HS-5 (cell line): ENCODE results near the gene B3GAT3.
"Not testable (repeated sequence)": the region's sequence is repeated elsewhere in the genome, so short reads cannot be mapped to it uniquely, and the experiment has no call there.

Experiments used
- DNase-seq: peaks from one replicate; pipeline ENCODE4 v3.0.0-alpha.2; 2012; ENCODE audit warnings: low read depth

B3GAT3 gene

DNA sequence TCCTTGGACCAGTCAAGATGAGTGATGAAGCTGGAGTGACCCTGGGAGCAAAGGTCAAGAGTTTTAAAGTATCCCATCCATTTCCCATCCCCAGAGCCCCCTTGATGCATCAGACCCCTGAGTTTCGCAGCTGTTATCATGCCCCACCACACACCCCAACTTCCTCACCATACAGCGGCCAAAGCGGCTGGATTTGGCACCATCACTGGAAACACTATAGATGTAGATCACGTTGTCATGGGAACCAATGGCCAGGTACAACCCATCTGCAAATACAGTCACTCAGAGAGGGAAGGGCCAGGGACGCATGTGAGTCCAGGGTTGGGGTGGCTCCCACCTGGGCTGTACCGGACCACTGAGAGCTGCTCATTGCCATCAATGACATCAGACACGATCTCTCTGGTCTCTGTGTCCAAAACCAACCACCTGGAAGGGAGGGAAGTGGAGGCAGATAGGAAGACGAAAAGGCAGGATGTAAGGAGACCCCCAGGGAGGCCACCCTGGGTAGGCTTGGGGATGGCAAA is 17.9 kb downstream of the B3GAT3 start:
- no peak for DNase-seq

DNA sequence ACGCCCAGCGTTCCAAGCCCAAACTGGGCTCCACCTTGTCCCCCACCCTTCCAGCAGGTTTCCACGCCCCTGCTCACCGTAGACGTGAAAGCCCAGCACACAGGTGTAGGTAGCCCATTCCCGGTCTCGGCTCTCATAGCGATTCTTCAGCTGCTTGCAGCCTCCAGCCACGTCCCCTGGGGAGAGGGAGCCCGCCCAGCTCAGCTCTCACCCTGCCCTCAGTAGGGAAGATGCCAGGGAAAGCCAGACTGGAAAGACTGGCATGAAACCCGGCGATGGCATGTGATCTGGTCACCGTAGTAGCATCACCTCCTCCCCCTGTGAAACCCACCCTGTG is 18.7 kb downstream of the B3GAT3 start:
- no peak for DNase-seq

DNA sequence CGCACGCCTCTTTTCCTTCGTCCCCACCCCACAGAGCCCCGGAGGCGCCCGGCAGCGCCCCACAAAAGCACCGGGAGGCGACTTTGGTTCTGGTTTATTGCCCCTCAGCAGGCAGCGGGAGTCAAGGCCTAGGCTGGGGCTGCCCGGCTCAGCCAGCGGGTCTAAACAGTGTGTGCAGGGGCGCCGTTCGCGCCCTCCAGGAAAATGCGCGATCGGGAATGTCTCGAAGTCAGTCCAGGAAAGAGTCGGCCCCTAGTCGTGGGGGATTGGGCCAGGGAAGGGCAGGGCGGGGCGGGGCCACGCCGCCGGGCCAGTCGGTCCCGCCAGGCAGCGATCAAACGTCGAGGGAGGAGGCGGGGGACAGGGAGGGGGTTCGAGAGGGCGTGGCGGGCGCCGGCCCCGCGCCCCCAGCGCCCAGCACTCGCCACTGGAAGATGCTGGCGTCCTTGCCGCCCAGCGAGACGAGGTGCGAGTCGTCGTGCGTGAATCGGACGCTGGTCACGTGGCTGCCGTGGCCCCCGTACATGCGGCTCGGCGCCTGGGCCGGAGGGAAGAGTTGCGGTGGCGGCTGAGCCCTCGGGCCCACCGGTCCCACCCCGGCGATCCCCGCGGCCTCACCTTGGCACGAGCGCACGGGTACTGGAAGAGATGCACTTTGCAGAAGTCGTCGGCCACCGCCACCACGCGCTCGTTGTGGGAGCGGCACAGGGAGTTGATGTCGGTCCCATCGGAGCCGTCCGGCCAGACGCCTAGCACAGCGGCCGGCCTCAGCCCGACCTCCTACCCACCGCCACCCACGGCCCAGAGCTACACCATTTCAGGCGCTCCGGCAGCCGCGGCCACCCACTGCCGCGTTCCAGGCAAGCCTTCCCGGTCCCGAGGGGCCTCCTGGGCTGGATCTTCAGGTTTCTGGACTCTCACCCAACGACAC is 19.4 kb downstream of the B3GAT3 start:
- DNase-seq: no peak

DNA sequence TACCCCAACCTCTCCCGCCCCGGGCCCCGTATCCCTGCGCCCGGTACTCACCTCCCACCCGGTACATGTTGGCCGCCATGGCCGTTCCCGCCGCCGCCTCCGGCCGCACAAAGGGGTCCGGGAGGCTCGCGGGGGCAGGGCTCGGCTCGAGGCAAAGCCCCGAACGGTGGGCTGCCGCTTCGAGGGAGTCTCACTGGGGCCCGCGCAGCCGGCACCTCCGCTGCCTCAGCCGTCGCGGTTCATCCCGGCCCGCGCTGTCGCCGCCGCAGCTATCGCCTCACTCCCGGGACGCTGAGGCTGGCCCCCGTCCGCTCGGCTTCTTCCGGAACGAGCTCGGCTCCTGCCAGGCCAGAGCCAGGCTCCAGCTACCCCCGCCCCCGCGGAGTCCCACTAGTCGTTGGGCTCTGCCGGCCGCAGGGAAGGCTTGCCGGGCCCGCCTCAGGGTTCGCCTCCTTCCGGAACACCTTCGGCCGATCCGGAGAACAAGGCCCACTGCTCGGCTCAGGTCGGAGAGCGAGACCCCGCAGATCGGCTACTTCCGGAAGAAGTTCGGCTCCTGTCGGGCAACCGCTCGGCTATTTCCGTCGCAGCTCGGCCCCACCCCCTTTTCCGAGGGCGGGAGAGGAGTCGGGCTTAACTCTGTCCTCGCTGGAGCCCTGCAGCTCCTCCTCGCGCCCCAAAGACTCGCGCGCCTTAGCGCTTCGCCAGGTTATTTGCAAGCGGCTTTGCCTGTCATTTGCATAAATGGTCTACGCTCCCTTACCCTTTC is 20.2 kb downstream of the B3GAT3 start, which contains the start of gene MTA2:
Gene MTA2, minus strand, starts transcription at position 494 of the 769 bp plus-strand sequence. Its CDS starts 415 bp downstream, at position 79.
- peak; percentile 92 for DNase-seq

DNA sequence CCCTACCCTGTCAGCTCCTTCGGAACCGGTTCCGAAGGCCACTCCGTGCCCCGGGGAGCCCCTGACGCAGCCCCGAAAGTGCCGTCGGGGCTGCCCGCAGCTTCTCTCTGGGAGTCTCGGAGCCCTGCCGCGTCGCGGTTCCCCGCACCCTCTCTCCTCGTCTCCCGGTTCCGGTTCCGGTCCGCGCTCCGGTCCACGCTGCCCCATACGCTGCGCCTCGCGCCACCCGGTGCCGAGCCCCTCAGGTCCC is 20.7 kb downstream of the B3GAT3 start:
- DNase-seq: no peak

DNA sequence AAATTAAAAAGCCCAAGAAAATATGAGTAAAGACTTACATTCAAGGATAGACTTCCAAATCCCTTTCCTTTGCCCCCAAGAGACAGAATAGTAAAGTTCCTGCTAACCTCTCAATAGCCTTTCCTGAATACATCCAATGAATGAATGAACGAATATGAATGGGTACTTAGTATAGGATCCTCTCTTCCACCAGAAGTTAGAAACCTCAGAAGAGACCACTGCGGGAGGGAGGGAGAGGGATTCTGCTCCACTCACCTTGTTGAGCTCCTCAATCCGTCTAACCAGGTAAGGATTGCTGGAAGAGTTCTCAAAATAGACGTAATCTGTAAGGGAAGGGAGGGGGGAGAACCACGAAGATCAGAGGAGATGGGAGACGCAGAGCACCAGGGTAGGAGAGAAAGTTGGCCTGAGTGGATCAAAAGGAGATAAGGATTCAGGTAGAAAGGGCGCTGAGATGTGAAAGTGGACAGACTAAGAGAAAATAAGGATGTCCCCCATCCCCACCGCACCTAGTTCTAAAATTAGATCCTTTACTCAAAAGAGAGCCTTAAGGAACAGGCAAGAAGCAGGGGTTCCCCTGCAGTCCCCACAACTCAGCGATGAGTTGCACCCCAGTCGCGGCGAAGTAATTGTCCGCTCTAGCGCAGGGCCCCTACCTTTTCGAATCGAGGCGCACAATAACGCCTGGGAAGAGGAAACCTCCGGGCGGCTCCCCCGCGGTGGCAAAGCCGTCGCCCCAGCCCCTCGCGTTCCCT is 21.2 kb downstream of the B3GAT3 start:
- DNase-seq: no peak

DNA sequence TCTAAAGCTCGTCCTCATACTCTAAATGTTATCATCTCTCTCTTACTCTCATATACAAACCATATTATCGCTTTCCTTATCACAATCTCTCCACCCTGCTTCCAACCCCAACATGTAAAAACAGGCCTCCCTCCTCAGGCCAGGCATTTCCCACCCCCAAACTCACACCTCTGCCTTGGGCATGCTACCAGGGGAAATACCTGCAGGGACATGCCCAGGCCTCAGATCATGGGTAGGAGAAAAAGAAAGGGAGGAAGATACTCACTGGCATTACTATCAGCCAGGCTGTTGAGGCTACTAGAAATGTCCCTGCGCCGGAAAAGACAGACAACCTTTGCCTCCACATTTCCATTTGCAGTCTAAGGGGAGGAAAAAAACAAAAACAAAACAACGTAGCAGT is 21.9 kb downstream of the B3GAT3 start:
- DNase-seq: no peak

DNA sequence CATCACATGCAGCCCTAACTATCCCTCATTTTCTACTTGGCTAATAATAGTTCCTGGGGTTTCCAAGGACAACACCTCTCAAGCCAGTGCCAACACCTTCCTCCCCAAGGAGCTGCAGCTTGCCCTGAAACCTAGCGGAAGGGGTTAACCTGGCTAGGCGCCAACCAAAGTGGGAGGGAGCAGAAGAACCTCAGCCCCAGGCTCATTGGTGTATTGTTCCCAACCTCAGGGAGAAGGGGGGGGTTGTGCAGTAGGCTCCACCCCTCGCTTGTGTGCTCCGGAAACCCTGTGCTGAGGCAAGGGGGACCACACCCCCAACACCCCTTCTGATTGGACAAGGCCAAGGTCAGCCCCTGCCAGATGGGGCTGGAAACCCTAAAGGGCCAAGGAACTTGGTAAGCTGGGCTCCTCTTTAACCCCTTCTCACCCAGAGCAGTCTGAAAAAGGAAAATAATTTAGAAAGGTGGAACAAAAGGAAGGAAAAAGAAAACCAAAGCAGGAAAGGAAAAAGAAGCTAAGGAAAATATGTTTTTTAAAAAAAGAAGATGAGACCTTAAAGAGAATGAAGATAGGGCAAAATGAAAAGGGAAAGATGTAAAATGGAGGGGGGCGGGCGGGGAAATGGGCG is 22.6 kb downstream of the B3GAT3 start:
- peak; percentile 81 for DNase-seq

DNA sequence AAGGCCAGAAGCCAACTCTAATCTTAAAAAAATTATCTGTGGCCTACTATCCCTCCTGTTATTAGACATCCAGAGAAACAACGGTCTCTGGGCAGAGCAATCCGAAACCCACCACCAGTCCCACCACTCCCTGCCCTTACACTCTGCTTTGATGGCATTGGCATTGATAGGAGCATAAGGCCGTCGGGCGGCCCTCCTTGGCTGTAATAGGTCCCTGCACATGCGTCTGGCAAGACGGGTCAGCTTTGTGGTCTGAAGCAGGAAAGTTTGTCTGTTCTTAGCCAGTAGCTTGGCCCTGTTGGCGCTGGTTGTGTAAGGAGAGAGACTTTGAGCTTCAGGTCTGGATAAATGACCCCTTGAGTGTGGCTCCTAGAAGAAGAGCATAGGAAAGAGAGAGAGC is 26.7 kb downstream of the B3GAT3 start:
- DNase-seq: no peak

DNA sequence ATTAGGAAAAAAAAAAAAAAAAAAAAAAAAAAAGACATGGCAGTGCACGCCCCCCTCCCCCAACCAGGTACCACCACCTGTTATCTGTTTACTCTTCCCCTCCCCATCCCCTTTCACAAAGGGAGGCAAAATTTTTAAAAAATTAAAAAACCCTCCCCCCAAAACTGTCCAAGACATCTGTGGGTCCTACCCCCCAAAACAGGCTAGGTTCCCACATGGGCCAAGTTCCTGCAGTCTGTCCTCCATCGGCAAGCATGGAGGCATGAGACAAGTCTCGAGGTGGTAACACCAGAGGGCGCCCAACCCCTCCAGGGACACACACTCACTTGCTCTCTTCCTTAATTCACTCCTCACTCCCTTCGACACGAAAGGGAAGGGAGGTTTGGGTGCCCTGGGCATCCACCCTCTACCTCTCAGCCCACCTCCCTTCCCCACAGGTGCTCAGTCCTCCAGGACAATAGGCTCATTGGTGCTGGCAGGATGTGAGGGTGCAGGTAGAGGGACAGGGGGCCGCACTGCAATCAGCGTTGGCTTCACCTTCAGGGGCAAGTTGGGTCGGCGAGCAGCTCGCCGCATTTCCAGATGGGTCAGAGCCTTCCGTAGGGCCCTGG is 28.2 kb downstream of the B3GAT3 start:
- DNase-seq: no peak

DNA sequence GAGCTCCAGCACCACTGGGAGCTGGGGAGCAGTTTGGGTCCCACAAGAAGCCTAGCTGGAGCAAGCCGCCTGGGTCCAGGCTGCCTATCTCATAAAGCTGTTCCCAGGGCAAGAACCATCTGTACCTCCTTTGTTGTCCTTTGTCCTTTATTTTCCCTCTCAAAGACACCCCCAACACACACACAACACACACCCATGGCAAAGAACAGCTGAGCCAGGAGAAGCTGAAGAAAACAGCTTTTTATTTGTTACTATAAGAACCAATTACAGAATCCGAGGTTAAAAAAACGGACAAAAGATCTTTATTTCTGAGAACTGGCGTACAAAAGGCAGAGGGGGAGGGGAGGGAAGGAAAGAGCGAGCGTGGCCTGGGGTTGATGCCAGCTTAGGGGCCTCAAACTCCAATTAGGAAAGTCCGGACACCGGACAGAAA is 28.8 kb downstream of the B3GAT3 start:
- no peak for DNase-seq

DNA sequence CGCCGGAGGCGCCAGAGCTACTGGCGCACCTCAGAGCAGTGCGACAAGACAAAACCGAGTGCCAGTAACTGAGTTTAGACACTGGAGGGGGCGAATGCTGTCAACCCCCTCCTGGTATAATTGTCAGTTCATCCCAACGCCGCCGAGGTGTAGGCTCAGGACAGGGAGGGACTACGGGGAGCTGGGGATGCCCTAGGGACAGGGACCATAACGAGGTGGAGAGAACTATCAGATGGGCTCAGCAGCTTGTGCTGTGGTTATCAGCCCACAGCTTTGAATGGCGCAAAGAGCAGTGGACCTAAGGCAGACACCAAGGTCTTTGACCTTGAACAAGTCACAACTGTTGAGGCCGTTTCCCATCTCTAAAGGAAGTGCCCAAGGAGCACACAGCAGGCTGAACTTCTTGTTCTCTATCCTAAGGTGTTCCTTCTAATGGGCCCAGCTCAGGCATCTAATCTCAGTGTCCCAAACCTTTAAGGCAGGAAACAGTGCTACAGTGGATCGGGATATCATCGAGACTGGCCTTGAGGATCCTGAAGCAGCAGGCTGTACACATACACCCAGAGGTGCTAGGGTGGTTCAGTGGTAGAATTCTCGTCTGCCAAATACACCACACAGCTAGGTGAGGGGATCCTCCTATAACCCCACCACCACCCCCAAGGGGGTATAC is 29.5 kb downstream of the B3GAT3 start:
- no peak for DNase-seq

DNA sequence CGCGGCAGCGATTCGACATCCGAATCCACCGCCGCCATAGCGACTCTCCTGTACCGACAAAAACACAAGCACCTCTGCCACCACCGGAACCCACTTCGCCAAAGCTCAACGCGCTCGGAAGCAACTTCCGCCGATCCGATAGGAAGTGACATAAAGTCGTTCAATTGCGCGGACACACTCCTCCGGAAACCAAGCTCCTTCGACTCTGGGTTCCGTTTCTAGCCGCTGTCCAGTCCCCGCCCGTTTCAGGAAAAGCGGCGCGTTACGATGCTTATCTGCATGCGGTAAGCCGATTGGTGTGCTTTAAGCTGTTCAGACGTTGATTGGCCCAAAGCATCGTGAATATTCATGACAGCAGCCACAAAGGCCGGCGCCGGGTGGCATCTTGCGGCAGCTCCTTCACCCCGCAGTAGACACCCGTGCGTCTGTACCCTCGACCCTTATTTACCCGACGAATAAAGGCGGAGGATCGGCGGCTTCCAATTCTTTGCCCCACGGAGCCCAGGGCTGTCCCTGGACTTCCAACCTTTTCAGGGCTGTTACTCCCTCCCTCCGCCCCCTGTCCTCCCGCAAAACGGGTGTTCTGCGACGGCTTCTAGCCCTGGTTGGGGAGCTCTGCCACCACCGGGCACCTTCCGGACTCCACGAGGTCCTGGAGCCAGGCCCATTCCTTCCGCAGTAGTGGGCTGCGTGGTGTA is 30.2 kb downstream of the B3GAT3 start, which contains the start of gene TUT1:
Gene TUT1, minus strand, starts transcription at position 76 of the 698 bp plus-strand sequence. Its CDS starts 38 bp downstream, at position 38.
- peak; percentile 96 for DNase-seq

DNA sequence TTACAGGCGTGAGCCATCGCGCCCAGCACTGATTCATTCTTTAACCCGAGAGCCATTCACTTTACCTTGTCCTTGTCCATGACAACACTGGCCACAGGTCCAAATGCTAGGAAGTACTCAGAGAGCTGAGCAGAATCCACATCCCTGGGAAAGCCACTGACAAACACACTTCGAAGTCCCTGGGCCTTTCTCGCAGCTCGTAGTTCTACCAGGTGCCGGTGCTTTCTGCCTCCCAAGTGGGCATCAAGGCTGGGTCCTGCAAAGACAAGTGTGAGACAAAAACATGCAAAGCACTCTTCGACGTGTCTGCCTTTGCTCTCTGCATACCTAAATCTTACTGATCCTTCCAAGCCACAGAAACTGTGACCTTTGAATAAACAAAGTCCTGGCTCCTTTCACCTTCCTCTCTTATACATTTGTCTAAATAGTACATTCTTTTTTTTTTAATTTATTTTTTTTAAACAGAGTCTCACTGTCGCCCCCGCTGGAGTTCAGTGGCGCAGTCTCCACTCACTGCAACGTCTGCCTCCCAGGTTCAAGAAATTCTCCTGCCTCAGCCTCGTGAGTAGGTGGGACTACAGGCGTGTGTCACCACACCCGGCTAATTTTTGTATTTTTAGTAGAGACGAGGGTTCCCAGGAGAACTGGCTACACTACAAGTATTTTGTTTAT is 32.7 kb downstream of the B3GAT3 start:
- no peak for DNase-seq

DNA sequence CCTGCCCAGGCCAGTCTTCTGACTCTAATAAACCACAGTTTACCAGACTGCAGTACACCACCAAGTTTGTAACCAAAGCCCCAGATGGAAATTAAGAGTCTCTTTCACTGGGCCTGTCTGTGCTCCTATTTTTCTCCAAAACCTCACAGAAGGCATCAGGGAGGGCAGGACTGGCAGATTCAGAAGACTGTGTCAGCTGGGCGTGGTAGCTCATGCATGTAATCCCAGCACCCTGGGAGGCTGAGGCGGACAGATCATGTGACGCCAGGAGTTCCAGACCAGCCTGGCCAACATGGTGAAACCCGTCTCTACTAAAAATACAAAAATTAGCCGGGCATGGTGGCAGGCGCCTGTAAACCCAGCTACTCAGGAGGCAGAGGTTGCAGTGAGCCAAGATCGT is 36.4 kb downstream of the B3GAT3 start:
- not testable (repeated sequence) for DNase-seq

DNA sequence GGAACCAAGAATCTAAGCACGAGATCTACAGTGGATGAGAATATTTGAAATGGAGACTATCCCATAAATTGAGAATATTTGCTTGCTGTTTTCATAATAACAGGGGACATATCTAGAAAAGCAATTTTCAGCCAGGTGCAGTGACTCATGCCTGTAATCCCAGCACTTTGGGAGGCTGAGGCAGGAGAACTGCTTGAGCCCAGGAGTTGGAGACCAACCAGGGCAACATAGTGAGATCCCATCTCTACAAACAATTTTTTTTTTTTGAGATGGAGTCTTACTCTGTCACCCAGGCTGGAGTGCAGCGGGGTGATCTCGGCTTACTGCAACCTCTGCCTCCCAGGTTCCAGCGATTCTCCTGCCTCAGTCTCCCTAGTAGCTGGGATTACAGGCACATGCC is 40.1 kb downstream of the B3GAT3 start:
- not testable (repeated sequence) for DNase-seq

DNA sequence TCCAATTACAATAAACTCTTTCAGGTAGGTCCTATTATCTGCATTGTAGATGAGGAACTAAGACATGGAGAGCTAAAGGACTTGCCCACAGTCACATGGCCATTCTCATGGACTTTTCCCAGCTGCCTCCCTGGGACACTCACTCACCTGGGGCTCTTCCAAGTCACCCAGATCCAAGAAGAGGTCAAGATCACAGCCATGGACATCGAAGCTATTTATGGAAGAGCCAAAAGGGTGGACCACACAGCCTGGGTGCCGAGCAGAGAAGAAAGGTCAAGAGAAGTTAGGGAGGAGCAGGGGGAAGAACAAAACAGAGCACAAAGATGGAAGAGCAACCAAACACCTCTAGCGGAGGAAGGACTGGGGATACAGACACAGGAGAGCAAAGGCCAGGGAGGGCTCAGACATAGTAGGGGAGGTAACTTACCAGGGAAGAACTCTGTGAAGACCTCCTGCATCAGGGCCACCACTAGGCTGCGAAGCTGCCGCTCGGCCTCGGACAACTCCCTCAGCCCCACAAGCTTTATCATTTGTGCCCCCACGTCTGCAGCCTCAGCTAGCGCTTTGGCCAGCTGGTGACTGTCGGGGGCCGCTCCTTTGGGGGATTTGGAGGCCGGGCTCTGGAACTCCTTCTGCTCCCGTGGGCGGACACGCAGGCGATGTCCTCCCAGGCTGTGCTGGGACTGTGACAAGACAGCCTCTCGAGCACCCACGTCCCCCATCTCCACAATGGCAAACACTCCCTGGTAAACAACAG is 40.6 kb downstream of the B3GAT3 start:
- no peak for DNase-seq

DNA sequence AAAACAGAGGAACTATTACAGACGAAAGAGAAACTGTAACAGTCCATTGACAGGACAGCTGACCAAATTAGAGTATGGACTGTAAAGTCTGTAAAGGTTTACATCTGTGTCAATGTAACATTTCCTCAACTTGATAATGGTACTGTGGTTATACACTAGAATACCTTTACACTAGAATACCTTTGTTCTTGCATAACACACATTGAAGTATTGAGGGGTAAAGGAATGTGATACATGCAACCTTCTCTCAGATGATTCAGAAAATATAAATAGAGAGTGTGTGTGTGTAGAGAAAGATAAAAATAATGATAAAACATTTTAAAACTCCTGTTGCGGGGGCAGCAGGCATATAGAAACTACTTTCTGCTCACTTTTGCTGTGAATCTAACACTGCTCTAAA is 42.5 kb downstream of the B3GAT3 start:
- DNase-seq: no peak

DNA sequence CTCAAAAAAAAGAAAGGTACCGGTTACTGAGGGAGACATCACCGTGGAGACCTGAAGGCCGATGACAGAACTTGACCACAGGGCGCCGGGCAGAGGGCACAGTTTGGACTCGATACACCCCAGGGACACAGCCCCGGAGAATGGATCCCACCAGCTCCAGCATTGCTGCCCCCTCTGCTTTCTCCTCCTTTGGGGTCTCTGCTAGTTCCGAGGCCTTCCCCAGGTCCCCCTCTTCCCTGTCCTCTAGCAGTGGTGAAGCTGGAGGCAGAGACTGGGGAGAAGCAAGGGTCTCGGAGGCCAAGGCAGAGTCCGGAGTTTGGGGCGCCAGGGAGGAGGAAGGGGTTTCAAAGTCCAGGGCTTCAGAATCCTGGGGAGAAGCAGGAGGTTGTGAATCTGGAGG is 43.2 kb downstream of the B3GAT3 start:
- no peak for DNase-seq
